Activated T-cell treated with anti-CD3 and anti-CD28 coated beads, Interleukin-2, amount 50 U/mL, for 24 hours (primary cell): Measurements from ENCODE around the gene CYB561.

Experiments used
- DNase-seq: peaks from one replicate; pipeline ENCODE4 v3.0.0-alpha.2; 2020
- H3K27ac Mint-ChIP-seq: 2 replicates; pipeline ENCODE4 v1.8.0; 2020; ENCODE audit warnings: mild to moderate bottlenecking, mixed read lengths
- H3K27me3 Mint-ChIP-seq: 2 replicates; pipeline ENCODE4 v1.8.0; 2020; ENCODE audit warnings: mixed read lengths
- H3K36me3 Mint-ChIP-seq: 2 replicates; pipeline ENCODE4 v1.8.0; 2020; ENCODE audit warnings: low read depth, mixed read lengths
- H3K4me1 Mint-ChIP-seq: 2 replicates; pipeline ENCODE4 v1.8.0; 2020; ENCODE audit warnings: low read depth, mixed read lengths
- H3K4me3 Mint-ChIP-seq: 2 replicates; pipeline ENCODE4 v1.8.0; 2020; ENCODE audit warnings: mild to moderate bottlenecking, moderate library complexity, mixed read lengths
- H3K9me3 Mint-ChIP-seq: 2 replicates; pipeline ENCODE4 v1.8.0; 2020; ENCODE audit warnings: mixed read lengths

Gene CYB561

DNA sequence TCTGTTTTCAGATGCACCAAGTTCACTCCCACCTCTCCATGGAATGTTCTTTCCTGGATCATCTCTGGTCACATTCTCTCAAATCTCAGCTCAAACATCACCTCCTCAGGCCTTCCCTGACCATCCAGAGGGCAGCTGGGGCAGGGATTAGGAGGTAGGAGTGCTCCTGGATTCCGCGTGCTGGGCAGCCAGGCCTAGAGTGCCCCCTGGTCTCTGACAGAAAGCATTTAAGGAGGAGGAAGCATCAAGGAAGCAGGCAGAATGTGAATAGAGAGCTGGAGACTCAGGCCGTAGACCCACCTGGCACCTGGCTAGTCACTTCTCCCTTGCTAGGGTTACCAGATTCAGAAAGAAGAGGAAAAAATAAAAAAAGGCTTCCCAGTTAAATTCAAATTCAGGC lies 2.5 kb upstream of the CYB561 start:
- Mint-ChIP-seq H3K9me3 (no peaks in the 10 kb centered on the region), H3K36me3 (no peaks in the 10 kb centered on the region), H3K27ac (no peak overlapping the region), H3K4me3 (no peak overlapping the region), H3K27me3 (peaks cover 3% of the 10 kb centered on the region), H3K4me1 (peaks cover 24% of the 10 kb centered on the region)
- no peak for DNase-seq

DNA sequence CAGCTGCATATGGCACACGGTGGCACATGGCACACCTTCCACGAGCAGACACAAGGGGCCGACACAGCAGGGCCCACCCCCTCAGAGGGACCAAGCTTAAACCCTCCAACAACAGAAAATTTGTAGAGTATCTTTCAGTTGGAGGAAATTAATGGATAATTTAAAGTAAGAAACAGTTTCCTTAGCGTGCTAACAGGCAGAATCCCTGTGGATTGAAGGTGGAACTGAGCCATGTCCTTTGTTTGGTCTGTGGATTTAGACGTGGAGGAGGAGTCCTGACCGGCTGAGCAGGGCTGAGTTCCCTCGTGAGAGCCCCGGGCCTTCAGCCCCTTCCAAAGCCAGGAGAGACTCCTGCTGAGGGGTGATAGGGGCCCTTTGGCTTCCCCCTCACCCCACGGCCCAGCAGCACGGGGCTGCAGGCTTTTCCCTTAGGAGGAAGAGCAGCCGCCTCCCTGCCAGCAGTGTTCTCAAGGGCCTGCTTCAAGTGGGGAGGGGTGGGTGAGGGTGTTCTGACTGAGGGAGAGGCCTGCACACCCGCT lies 1.4 kb upstream of the CYB561 start:
- H3K27me3 Mint-ChIP-seq = peaks cover 3% of the 10 kb centered on the region

DNA sequence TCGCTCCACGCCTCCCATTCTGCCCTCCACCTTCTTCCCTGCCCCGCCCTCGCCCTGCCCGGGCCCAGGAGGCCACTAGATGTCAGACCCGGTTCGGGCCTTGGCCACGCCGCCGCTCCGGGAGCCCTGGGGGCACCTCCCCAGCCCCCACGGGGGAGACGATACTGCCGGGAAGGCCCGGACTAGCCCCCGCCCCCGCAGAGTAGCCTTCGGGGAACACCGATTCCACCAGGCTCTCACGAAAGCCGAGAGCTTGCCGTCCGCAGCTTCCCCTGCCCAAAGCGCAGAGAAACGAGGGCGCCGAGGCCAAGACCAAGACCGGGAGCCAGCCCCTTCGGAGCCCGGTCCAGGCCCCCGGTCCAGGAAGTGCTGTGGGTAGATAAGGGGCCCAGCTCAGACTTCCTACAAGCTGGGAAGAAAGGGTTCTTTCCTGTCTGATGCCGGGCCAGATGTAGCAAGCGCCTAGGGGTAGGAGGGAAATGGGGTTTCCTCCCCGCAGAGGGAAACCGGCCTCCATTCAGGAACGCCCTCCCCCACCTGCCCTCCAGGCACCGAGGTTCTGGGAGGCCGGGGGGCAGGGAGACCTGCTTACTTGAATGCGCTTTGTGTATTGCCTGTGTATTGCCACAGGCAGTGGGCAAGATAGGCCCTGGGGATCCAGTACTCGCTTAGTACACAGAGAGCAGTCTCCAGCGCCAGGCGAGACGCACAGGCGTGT lies 806 bp upstream of the CYB561 start:
- H3K36me3 Mint-ChIP-seq = no peaks in the 10 kb centered on the region
- no peaks in the 10 kb centered on the region for H3K9me3 Mint-ChIP-seq
- DNase-seq = peak; percentile 80
- peak overlapping the region; percentile 63 for H3K4me3 Mint-ChIP-seq
- H3K27ac Mint-ChIP-seq = peak overlapping the region; percentile 84
- H3K27me3 Mint-ChIP-seq = peaks cover 3% of the 10 kb centered on the region
- peaks cover 28% of the 10 kb centered on the region for H3K4me1 Mint-ChIP-seq

More for the DNA sequence above, 1.4 kb upstream of the CYB561 start:
- H3K4me1 Mint-ChIP-seq = peaks cover 26% of the 10 kb centered on the region
- DNase-seq = no peak
- H3K27ac Mint-ChIP-seq = peak overlapping the region; percentile 84
- H3K4me3 Mint-ChIP-seq = peak overlapping the region; percentile 63
- H3K36me3 Mint-ChIP-seq = no peaks in the 10 kb centered on the region
- no peaks in the 10 kb centered on the region for H3K9me3 Mint-ChIP-seq

DNA sequence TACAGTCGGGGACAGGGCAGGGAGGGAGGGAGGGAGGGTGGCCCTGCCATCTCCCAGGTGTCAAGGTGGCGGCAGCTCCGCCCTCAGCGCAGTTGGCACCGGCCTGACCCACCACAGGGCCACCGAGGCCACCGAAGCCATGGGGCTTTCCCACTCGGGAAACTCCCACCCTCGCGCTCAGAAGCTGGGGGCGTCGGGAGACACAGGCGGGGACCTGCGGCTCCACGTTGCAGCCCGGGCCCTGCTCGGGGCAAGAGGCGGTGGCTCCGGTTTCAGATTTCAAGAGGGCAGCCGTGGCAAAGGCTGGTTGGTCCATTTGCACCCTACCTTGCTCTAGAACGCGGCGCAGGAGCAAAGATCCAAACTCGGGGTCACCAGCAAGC lies 544 bp downstream of the CYB561 start:
- Mint-ChIP-seq H3K4me1 (peaks cover 31% of the 10 kb centered on the region), H3K27ac (peak overlapping the region; percentile 55), H3K4me3 (peak overlapping the region; percentile 49), H3K36me3 (no peaks in the 10 kb centered on the region), H3K27me3 (peaks cover 3% of the 10 kb centered on the region), H3K9me3 (no peaks in the 10 kb centered on the region)
- peak; percentile 71 for DNase-seq

DNA sequence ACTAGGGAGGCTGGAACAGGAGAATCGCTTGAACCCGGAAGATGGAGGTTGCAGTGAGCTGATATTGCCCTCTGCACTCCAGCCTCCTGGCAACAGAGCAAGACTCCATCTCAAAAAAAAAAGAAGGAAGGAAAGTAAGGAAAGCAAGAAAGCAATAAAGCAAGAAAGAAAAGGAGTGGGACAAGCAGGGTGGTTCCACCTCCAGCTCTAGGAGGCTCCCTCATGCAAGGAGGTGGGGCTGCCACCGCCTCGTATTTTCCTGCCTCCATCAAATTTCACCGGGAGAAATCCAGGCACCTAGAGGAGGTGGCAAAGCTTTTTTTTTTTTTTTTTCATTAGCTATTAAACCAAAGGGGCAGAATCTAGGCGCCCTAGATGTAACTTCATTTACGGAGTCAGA lies 1.0 kb downstream of the CYB561 start:
- H3K4me1 Mint-ChIP-seq = peaks cover 31% of the 10 kb centered on the region
- no peaks in the 10 kb centered on the region for H3K36me3 Mint-ChIP-seq
- no peak for DNase-seq
- H3K9me3 Mint-ChIP-seq = no peaks in the 10 kb centered on the region
- peak overlapping the region; percentile 49 for H3K4me3 Mint-ChIP-seq
- H3K27ac Mint-ChIP-seq = peak overlapping the region; percentile 30
- peaks cover 3% of the 10 kb centered on the region for H3K27me3 Mint-ChIP-seq

DNA sequence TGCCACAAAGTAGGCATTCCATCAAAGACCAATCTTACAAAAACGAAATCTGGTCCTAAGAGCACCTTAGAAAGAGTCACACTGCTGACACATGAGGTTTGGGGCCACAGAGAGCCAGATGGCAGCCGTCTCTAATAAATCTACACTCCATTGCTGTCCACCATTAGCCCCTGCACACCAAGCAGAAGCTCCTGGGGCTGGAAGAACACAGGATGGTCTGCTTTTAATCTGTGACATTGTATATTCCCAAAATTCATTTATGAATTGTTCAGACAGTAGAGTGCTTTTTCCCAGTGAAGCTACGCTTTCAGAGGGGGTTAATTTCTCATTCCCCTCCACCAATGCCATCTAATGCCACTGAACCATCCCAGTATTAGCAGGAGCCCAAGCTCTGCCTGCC lies 1.6 kb downstream of the CYB561 start:
- Mint-ChIP-seq H3K27me3 (peaks cover 3% of the 10 kb centered on the region), H3K9me3 (no peaks in the 10 kb centered on the region), H3K36me3 (no peaks in the 10 kb centered on the region), H3K4me3 (no peak overlapping the region), H3K4me1 (peaks cover 33% of the 10 kb centered on the region), H3K27ac (no peak overlapping the region)
- DNase-seq = no peak

DNA sequence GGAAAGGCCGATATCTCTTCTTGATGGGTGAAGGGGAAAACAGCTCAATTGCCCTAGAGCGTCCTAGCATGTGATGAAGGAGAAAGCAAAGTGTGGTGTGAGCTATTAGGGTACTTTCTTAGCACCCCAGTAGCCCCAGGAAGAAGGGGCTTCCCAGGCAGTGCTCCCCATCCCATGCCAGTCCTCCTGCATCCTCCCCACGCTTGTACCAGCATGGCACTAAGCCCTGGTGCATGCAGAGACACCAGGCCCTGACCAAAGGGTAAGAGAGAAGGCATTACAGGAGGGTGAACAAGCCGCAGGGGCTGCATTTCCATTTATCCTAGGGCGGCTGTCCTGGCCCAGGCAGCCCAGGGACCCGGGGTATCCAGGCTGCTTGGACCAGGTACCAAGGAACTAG lies 3.1 kb downstream of the CYB561 start:
- Mint-ChIP-seq H3K27me3 (peaks cover 3% of the 10 kb centered on the region), H3K36me3 (no peaks in the 10 kb centered on the region), H3K4me1 (peaks cover 38% of the 10 kb centered on the region), H3K27ac (no peak overlapping the region), H3K9me3 (no peaks in the 10 kb centered on the region), H3K4me3 (no peak overlapping the region)
- DNase-seq = no peak

DNA sequence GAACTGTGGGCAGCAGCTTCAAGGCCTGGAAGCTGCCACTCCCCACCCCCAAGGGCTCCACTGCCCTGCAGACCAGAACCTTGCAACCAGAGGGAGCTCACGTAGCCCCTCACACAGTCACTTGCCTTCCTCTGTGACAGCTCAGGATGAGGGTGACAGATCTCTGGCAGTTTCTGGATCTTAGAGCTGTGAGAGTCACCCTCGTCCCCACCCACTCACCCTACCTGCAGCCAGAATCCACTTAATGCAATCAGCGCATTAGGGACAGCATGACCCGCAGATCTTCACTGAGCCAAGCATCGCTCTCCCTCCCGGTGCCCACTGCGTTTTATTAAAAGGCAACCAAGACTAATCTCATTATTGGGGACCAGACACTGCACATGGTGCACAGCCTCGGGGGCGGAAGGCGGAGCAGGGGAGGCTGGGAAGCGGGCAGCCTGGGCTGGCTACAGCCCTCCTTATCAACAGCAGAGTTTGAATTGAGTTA lies 3.5 kb downstream of the CYB561 start:
- Mint-ChIP-seq H3K9me3 (no peaks in the 10 kb centered on the region), H3K4me3 (no peak overlapping the region), H3K27me3 (peaks cover 3% of the 10 kb centered on the region), H3K27ac (no peak overlapping the region), H3K4me1 (peaks cover 38% of the 10 kb centered on the region), H3K36me3 (no peaks in the 10 kb centered on the region)
- no peak for DNase-seq

DNA sequence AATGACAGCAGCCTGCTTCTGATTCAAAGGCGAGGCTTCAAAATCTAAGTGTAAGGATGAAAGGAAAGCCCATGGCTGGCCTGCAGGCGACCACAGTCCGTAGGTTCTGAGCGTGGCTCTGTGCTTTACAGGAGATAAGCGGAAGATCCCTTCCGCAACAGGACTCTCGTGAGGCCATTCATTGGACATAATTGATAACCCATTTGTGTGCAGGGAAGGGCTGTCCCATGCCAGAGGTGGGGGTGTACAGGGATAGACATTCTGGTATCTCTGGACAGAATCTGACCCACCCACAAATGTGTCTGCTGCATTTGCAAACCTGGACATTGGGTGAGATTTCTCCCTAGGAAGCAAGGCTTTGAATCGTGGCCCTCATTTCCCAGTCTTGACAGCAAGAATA lies 4.0 kb downstream of the CYB561 start:
- DNase-seq = no peak
- peaks cover 33% of the 10 kb centered on the region for H3K4me1 Mint-ChIP-seq
- H3K9me3 Mint-ChIP-seq = no peaks in the 10 kb centered on the region
- peaks cover 3% of the 10 kb centered on the region for H3K27me3 Mint-ChIP-seq
- no peaks in the 10 kb centered on the region for H3K36me3 Mint-ChIP-seq
- H3K4me3 Mint-ChIP-seq = no peak overlapping the region
- no peak overlapping the region for H3K27ac Mint-ChIP-seq

DNA sequence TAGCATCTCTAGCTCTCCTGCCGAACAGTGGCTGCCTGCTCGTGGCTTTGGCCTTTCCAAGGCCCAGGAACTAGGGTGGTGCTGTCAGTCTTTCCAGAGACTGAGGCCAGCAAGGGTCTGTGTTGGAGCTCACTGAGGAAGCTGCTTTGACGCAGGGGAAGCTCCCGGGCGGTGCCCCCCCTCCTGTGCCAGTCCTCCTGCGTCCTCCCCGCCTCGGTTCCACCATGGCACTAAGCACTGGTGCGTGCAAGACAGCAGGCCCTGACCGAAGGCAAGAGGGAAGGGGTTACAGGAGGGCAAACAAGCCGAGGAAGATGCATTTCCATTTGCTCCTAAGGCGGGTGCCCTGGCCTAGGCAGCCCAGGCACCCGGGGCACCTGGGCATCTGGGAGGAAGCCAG lies 4.5 kb downstream of the CYB561 start:
- no peak for DNase-seq
- Mint-ChIP-seq H3K4me1 (peaks cover 30% of the 10 kb centered on the region), H3K4me3 (no peak overlapping the region), H3K9me3 (no peaks in the 10 kb centered on the region), H3K27me3 (peaks cover 3% of the 10 kb centered on the region), H3K27ac (no peak overlapping the region), H3K36me3 (no peaks in the 10 kb centered on the region)

DNA sequence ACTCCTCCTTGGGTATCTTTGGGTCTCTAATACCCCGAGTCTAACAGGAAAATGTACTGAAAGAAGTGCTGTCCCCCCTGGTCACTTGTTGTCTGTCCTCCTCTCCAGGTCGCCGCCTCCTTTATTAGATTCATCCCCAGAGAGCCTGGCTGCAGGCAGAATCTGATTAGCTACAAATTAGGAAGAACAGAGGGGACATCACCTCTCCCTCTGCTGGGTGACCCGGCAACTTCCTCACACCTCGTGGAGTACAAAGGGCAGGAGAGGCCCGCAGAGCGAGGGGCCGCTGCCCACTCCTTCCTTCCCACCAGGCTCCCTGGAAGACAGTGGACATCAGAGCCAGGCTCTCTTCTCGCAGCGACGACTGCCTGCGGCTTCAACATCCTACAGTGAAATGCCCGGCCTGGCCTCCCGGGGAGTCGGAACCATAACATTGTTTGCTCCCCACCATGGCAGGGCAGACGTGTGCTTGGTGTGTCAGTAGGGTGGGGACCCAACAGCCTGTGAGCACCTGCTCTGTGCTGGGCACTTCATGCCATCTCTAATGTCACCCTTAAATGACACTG lies 5.3 kb downstream of the CYB561 start:
- H3K9me3 Mint-ChIP-seq = no peaks in the 10 kb centered on the region
- H3K27me3 Mint-ChIP-seq = peaks cover 3% of the 10 kb centered on the region
- peaks cover 30% of the 10 kb centered on the region for H3K4me1 Mint-ChIP-seq
- no peaks in the 10 kb centered on the region for H3K36me3 Mint-ChIP-seq
- DNase-seq = no peak
- no peak overlapping the region for H3K4me3 Mint-ChIP-seq
- no peak overlapping the region for H3K27ac Mint-ChIP-seq

DNA sequence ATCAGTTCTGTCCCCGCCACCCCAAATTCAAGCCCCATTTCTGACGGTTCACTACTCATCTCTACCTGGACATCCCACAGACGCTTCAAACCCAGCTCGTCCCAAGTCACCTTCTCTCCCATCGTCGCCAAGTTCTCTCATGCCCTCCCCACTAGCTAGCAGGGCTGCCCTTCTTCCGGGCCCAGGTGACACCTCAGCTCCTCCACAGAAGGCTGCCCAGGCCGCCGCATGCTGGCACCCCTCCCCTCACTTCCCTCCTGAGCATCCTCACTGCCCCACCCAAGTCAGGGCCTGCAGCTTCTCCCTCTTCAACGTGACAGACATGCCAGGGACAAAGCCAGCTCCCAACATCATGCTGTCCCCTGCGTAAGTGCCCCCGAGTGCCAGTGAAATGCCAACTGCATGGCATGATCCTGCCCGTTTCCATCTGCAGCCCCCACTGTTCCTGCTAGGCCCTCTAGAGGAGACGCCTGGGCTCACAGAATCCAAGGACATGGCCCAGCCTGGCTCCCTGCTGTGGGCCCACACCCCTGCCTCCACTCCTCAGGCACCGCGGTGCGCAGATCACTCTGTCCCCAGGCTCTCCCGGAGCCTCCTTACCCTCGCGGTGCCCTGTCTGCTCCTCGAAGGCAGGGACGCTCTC lies 5.9 kb downstream of the CYB561 start:
- Mint-ChIP-seq H3K27ac (peak overlapping the region; percentile 71), H3K4me3 (peak overlapping the region; percentile 19), H3K9me3 (no peaks in the 10 kb centered on the region), H3K36me3 (no peaks in the 10 kb centered on the region), H3K27me3 (peaks cover 3% of the 10 kb centered on the region), H3K4me1 (peaks cover 33% of the 10 kb centered on the region)
- DNase-seq = no peak

DNA sequence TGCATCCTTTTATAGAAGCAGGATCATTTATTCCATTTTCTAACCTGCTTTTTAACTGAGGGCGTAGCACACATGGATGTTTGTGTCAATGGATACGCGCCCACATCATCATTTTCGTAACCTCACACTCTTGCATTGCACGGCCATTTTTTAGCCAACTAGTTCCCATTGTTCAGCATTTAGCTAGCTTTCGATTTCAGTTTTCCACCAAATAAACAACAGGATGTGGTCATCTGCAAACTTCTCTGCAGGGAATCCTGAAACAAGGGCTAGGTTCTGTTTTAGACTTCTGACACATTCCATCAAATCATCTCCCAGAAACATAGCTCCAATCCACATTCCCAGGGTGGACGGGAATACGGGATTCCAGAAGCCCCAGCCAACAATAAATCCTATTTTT lies 6.4 kb downstream of the CYB561 start:
- Mint-ChIP-seq H3K36me3 (peaks cover 3% of the 10 kb centered on the region), H3K4me1 (peaks cover 32% of the 10 kb centered on the region), H3K27ac (peak overlapping the region; percentile 71), H3K4me3 (peak overlapping the region; percentile 19), H3K27me3 (no peaks in the 10 kb centered on the region), H3K9me3 (no peaks in the 10 kb centered on the region)
- DNase-seq = no peak

DNA sequence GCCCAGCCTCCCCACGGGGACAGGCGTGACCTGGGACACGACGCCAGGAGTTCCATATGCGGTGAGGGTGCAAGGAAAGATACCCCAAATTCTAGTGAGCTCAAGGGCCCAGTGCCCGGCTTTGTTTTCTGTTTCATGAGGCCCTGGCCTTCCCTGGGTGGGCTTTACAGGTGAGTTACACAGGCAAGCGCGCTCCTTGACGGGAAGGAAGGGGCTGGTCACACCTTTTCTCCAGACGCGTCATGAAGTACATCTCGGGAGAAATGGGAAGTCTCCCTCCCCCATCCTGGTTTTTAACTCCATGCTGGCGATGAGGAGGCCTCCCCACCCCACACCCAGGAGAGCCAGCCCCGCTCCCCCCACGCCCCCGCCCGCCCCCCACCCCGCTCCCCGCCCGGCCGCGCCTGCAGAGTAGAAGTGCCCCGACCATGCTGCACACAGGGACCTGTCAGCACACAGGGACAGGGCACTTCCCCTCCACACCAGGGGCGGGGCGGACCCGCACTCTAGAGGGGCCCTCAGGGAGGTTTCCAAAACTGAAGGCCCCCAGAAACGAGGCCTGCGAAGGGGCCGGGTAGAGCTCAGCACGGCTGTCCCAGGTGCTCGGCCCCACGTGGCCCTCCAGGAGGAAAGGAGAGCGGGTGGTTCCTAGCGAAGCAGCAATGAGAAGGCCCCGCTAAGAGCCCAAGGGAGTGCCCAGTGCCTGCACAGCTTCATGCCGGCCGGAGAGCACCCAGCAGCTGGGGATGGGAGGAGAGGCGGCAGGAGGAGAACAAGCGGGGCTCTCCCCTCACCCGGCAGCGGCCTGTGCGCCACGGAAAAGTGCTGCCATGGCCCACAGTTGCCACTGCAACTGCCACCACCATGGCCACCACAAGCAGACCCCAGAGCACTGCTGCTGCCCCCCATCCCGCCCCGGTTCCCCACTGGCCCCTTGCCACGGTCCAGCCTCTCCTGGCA lies 7.7 kb downstream of the CYB561 start:
- H3K4me1 Mint-ChIP-seq = peaks cover 41% of the 10 kb centered on the region
- DNase-seq = no peak
- peak overlapping the region; percentile 33 for H3K27ac Mint-ChIP-seq
- no peaks in the 10 kb centered on the region for H3K27me3 Mint-ChIP-seq
- H3K4me3 Mint-ChIP-seq = no peak overlapping the region
- peaks cover 4% of the 10 kb centered on the region for H3K36me3 Mint-ChIP-seq
- no peaks in the 10 kb centered on the region for H3K9me3 Mint-ChIP-seq
